Ishikawa (cell line): Measurements from ENCODE around the gene PHLDB3.

Experiments used
- CEBPB ChIP-seq: IDR thresholded peaks from 2 replicates; pipeline ENCODE4 v1.6.1; 2012
- CREB1 ChIP-seq: IDR thresholded peaks from 2 replicates; pipeline ENCODE4 v1.6.1; 2012; ENCODE audit warnings: low read depth
- EGR1 ChIP-seq: IDR thresholded peaks from 2 replicates; pipeline ENCODE4 v1.6.1; 2012
- EP300 ChIP-seq: IDR thresholded peaks from 2 replicates; pipeline ENCODE4 v1.6.1; 2012; ENCODE audit warnings: borderline replicate concordance
- FOXM1 ChIP-seq: IDR thresholded peaks from 2 replicates; pipeline ENCODE4 v1.6.1; 2012; ENCODE audit warnings: low read depth, borderline replicate concordance
- NFIC ChIP-seq: IDR thresholded peaks from 2 replicates; pipeline ENCODE4 v1.6.1; 2012
- RAD21 ChIP-seq: IDR thresholded peaks from 2 replicates; pipeline ENCODE4 v1.6.1; 2012; ENCODE audit warnings: low read depth
- TAF1 ChIP-seq: IDR thresholded peaks from 2 replicates; pipeline ENCODE4 v1.6.1; 2012; ENCODE audit warnings: low read depth, mild to moderate bottlenecking
- TCF12 ChIP-seq: IDR thresholded peaks from 2 replicates; pipeline ENCODE4 v1.6.1; 2012; ENCODE audit warnings: low read depth
- TEAD4 ChIP-seq: IDR thresholded peaks from 2 replicates; pipeline ENCODE4 v1.6.1; 2012
- YY1 ChIP-seq: IDR thresholded peaks from 2 replicates; pipeline ENCODE4 v1.6.1; 2012; ENCODE audit warnings: low read depth
- ZBTB7A ChIP-seq: IDR thresholded peaks from 2 replicates; pipeline ENCODE4 v1.6.1; 2012; ENCODE audit warnings: low read depth
- TF ChIP-seq, protein P1 (sequence below): IDR thresholded peaks from 2 replicates; pipeline ENCODE4 v1.6.1; 2012
- TF ChIP-seq, protein P2 (sequence below): IDR thresholded peaks from 2 replicates; pipeline ENCODE4 v1.6.1; 2012
- TF ChIP-seq, protein P3 (sequence below): IDR thresholded peaks from 2 replicates; pipeline ENCODE4 v1.6.1; 2012; ENCODE audit warnings: low read depth, mild to moderate bottlenecking

PHLDB3 gene

DNA sequence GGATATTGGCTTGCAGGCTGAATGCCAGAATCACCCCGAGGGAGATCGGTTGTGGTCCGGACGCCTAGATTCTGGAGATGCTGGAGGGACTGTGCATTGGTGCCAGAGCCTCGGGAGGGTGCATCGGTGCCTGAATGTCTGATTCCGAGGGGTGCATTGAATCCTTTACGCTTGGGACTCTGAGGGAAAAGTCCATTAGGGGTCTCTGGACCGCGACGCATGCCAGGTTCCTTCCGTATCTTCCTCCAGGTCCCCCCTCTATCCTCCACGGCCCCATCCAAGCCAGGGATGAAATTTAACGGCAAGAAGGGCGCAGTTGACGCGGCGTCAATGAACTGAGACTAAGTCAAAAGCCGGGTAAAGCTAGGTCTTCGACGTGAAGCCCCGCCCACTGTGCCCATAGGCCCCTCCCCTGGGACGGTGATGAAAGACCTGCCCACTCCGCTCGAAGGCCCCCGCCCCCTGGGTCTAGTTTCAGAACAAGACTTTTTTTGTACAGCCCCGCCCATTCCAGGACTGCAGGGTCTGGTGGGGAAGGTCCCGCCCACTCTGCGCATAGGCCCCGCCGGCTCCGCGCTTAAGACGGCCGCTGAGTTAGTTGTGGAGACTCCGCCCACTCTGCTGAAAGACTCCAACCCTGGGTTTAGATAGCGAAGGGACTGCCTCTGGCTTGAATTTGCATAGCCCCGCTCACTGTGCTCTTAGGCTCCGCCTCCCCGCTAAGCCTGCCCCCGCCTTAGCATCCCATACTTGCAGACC is 29.2 kb upstream of the PHLDB3 start:
- TF ChIP-seq CEBPB, result 0 out of 2 replicates have a peak, but pooled peaks have one; percentile 40
- TF ChIP-seq, protein P1, sequence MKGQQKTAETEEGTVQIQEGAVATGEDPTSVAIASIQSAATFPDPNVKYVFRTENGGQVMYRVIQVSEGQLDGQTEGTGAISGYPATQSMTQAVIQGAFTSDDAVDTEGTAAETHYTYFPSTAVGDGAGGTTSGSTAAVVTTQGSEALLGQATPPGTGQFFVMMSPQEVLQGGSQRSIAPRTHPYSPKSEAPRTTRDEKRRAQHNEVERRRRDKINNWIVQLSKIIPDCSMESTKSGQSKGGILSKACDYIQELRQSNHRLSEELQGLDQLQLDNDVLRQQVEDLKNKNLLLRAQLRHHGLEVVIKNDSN, result no peak

DNA sequence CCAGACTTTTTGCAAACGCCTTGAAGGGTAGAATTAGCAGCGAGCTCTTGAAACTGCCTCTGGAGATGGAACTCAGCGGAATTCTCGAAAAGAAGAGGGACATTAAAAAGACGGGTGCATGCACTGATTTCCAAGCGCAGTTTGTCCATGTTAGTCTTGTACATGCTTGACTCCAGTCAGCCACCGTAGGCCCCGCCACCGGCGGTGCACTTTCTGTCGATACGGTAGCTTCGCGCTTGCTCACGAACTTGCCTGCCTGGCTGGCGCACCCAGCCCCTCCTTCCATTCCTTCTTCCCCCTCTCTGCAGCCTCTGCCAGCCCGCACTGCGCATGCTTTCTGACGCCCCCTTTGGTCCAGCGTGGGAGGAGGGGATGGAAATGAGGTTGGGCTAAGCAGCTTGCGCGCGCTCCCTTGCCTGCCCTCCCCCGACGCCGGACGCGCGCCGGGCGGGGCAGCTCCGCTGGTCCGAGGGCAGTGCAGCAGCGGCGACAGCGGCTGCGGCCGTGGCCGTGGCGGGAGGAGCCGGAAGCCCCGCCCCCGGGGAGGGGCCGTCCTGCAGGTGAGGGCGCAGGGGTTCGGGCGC is 28.5 kb upstream of the PHLDB3 start, which contains the start of gene ZNF575:
Gene ZNF575 (plus strand): TSS at position 227 of the 584 bp plus-strand sequence. CDS start 1,235 bp downstream, outside the sequence.
- 0 out of 2 replicates have a peak, but pooled peaks have one; percentile 1 for TF ChIP-seq EP300
- TF ChIP-seq TCF12, result peak; percentile 40; the same call in 1 of the 2 replicates
- TF ChIP-seq TEAD4, result no peak
- TF ChIP-seq EGR1, result peak; percentile 88
- TF ChIP-seq, protein P2, sequence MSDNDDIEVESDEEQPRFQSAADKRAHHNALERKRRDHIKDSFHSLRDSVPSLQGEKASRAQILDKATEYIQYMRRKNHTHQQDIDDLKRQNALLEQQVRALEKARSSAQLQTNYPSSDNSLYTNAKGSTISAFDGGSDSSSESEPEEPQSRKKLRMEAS, result peak; percentile 86; the same call in 1 of the 2 replicates
- TF ChIP-seq TAF1, result peak; percentile 40; the same call in 1 of the 2 replicates

DNA sequence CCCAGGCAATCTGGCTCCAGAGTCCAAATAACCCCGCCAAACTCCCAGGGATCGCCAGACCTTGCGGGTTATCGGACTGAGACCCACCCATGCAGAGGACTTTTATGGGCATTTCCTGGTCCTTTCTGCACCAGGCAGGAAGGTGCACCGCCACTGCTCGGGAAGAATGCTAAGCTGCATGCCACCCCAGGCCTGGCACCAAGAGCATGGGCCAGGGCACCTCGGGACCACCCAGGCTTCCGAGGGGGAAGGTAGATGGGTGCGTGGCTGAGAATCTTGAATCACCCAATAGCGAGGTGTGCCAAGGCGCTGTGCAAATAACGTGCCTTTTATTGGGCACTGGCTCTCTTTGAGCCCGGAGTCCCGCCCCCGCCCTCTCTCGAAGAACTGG is 28.0 kb upstream of the PHLDB3 start:
- TF ChIP-seq TCF12, result no peak
- no peak for TF ChIP-seq EP300
- TF ChIP-seq TEAD4, result peak; percentile 32
- TF ChIP-seq NFIC, result no peak

DNA sequence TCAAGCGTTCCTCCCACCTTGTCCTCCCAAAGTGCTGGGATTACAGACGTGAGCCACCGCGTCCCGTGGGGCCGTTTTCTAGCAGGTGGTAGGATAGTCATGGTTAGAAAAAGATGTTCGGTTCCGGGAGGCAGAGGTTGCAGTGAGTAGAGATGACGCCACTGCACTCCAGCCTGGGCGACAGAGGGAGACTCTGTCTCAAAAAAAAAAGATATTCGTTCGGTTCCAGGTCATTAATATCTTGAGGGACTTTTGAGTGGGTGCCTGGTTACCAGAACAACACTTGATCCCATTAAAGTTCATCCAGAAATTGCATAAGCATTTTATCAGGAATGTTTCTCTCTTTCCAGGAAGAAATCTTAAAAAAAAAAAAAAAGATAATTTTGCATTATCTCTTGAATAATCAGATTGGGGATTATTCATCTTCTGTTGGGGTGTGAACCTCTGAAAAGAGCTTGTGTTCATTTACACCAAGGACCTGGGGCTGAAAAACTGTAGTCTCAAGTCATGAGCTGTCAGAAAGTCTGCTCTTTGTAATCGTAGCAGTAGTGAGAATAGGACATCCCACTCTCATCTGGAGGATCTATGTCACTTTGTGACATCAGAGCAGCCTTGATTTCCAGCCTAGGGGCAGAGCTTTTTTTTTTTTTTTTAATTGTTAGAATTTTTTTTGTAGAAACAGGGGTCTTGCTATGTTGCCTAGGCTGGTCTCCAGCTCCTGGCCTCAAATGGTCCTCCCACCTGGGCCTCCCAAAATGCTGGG is 23.5 kb upstream of the PHLDB3 start:
- TF ChIP-seq YY1, result no peak
- TF ChIP-seq, protein P3, sequence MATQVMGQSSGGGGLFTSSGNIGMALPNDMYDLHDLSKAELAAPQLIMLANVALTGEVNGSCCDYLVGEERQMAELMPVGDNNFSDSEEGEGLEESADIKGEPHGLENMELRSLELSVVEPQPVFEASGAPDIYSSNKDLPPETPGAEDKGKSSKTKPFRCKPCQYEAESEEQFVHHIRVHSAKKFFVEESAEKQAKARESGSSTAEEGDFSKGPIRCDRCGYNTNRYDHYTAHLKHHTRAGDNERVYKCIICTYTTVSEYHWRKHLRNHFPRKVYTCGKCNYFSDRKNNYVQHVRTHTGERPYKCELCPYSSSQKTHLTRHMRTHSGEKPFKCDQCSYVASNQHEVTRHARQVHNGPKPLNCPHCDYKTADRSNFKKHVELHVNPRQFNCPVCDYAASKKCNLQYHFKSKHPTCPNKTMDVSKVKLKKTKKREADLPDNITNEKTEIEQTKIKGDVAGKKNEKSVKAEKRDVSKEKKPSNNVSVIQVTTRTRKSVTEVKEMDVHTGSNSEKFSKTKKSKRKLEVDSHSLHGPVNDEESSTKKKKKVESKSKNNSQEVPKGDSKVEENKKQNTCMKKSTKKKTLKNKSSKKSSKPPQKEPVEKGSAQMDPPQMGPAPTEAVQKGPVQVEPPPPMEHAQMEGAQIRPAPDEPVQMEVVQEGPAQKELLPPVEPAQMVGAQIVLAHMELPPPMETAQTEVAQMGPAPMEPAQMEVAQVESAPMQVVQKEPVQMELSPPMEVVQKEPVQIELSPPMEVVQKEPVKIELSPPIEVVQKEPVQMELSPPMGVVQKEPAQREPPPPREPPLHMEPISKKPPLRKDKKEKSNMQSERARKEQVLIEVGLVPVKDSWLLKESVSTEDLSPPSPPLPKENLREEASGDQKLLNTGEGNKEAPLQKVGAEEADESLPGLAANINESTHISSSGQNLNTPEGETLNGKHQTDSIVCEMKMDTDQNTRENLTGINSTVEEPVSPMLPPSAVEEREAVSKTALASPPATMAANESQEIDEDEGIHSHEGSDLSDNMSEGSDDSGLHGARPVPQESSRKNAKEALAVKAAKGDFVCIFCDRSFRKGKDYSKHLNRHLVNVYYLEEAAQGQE, result no peak

DNA sequence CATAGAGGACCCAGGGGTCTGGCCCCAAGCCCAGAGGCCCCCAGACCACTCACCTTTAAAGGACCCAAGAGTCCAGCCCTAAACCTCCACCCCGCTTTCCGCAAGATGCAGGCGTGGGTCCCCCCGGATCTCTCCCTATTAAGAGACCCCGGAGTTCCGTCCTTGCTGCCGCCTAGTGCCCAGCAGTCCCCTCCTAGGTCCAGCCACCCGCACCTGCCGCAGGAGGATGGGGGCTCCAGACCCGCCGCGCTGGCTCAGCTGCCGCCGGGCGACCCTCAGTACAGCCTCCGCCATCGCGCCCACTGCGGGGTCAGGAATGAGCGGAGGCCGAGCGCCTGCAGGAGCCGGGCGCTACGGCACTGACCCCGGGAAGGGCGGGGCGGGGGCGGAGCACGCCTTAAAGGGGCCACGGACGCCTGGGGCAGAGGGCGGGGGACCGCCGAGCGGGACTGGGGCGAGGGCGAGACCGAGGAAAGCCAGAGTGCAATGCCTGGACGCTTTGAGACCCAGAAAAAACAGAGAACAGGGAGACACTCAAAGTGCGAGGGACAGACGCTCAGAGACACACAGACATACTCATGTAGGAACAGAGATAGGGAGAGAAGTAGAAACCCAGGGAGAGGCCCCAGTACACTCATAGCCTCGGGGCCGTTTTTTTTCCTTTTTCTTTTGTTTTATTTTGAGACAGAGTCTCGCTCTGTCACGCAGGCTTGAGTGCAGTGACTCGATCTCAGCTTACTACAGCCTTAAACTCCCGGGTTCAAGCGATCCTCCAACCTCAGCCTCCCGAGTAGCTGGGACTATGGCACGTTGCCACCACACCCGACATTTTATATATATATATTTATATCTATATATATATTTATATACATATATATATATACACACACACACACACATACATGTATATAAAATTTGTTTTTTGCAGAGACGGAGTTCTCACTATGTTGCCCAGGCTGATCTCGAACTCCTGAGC is 22.6 kb upstream of the PHLDB3 start, which contains the start of gene ETHE1:
Gene ETHE1 (minus strand): TSS at position 318 of the 976 bp plus-strand sequence. CDS start 24 bp downstream, at position 294.
- TF ChIP-seq TEAD4 (peak; percentile 20; the same call in 1 of the 2 replicates), CREB1 (0 out of 2 replicates have a peak, but pooled peaks have one; percentile 18), CEBPB (no peak), RAD21 (no peak), YY1 (peak; percentile 70), TAF1 (peak; percentile 88), ZBTB7A (peak; percentile 90)
- TF ChIP-seq, protein P2, result peak; percentile 71; the same call in 1 of the 2 replicates

DNA sequence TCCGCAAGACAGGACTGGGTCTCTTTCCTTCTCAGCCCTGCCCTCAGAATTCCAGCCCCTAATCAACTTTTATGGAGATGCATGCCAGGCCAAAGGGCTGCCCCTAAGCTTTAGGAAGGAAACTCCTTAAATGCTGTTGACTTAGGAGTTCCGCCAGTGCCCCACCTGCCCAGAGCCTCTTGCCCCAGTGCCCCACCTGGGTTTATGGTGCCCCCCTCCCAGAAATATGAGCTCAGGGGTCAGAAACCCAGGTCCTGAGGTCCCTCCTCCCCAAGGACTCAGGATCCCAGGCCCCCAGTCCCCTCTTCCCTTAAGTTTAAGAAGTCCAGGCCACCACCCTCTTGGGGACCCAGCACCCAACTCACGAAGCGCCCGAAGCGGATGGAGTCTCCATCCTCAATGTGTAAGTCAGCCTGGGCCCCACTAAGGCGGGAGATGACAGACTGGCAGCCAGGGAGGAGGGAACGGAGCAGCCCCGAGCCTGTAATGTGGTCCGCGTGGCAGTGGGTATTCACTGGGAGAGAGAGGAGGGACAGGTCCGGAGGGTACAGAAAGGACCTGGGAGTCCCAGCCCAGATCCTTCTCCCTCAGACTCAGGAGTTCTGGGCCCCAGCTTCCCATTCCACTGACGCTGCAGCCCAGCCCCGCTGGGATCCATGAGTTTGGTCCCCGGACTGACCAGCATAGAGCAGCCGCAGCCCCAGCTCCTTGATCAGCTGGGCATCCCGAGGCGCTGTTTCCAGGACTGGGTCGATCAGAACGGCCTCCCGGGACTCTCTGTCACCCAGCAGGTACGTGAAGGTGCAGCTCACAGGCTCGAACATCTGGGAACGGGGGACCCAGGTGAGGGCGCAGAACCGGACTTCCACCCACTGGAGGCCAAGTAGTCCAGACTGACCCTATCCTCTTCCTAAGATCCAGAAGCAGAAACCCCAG is 21.6 kb upstream of the PHLDB3 start:
- TF ChIP-seq, protein P2, result no peak
- TF ChIP-seq CEBPB (no peak), YY1 (no peak), TCF12 (no peak), RAD21 (no peak), EGR1 (no peak), TEAD4 (no peak), NFIC (no peak), CREB1 (no peak), FOXM1 (no peak), EP300 (no peak)
- TF ChIP-seq, protein P3, result no peak
- TF ChIP-seq, protein P1, result no peak
